A549 (cell line): ENCODE measurements around the gene POPDC3. TPM values are rescaled to one million over a fixed set of nuclear protein-coding genes. Genes with fewer than 3 reads are reported as not detected.
A peak's percentile ranks its signal among the peaks of the same experiment; 100 is the strongest.
"Not testable (repeated sequence)": the region's sequence is repeated elsewhere in the genome, so short reads cannot be mapped to it uniquely, and the experiment has no call there.

Experiments used
- ATAC-seq, 2 experiments: fragments of 200-7000 bp in 1 of 2; fragments of >200 bp in 1 of 2; cut with Nextera tagmentation in 1 of 2; cut with Tn5 transposase in 1 of 2; 3 replicates each; pipeline versions ENCODE4 v1.8.0 to v1.9.1; 2018 to 2020; ENCODE audit warnings: mild to moderate bottlenecking in 1 of 2, moderate library complexity in 1 of 2
- CTCF ChIA-PET: fragments of 300-600 bp; sonication (Branson Sonifier 250); formaldehyde crosslinking; extraction: SDS; loops from one replicate; lab custom pipeline; 2021; ENCODE audit warnings: antibody characterized with exemption, inconsistent platforms; lab: Yijun Ruan, JAX
- POLR2A ChIA-PET: fragments of 350-600 bp; formaldehyde crosslinking; extraction: SDS; loops from one replicate; lab custom pipeline; 2021; ENCODE audit warnings: antibody characterized with exemption, inconsistent platforms; lab: Yijun Ruan, JAX
- DNase-seq, 2 experiments: peaks; one replicate each; pipeline versions ENCODE4 v3.0.0 to v3.0.0-alpha.2; 2011 to 2016; ENCODE audit warnings: low read depth in 1 of 2, low spot score in 1 of 2
- FAIRE-seq: peaks from 2 replicates; lab custom pipeline; 2011; peaks lifted over from hg19 to GRCh38; lab: Jason Lieb, UNC
- H3K27ac ChIP-seq, 2 experiments: fragments of >200 bp; sonication (Bioruptor Twin); formaldehyde crosslinking; 3 replicates each; pipeline ENCODE4 v1.5.1; 2016 to 2017
- H3K4me1 ChIP-seq: fragments of >200 bp; sonication (Bioruptor Twin); formaldehyde crosslinking; 3 replicates; pipeline ENCODE4 v1.6.1; 2016
- H3K4me2 ChIP-seq: fragments of >200 bp; sonication (Bioruptor Twin); formaldehyde crosslinking; 3 replicates; pipeline ENCODE4 v1.6.1; 2016
- H3K4me3 ChIP-seq: fragments of >200 bp; sonication (Bioruptor Twin); formaldehyde crosslinking; 3 replicates; pipeline ENCODE4 v1.5.1; 2016
- H3K9me3 ChIP-seq: fragments of >200 bp; sonication (Bioruptor Twin); formaldehyde crosslinking; 3 replicates; pipeline ENCODE4 v1.6.1; 2016
- CBX8 ChIP-seq: fragments of 200-600 bp; sonication (generic); IDR thresholded peaks from 2 replicates; pipeline ENCODE4 v1.6.1; 2016
- EHF ChIP-seq: fragments of 250-450 bp; sonication (Bioruptor Pico); IDR thresholded peaks from 2 replicates; pipeline ENCODE4 v1.5.0; 2020; ENCODE audit warnings: mild to moderate bottlenecking
- ELK1 ChIP-seq: fragments of 150-350 bp; IDR thresholded peaks from 2 replicates; pipeline ENCODE4 v1.6.1; 2014; ENCODE audit warnings: low read depth, mild to moderate bottlenecking, low read length
- ESRRA ChIP-seq: fragments of 150-350 bp; IDR thresholded peaks from 2 replicates; pipeline ENCODE4 v1.6.1; 2014; ENCODE audit warnings: mild to moderate bottlenecking, low read length, borderline replicate concordance
- FOXS1 ChIP-seq: fragments of 250-450 bp; sonication (Bioruptor Pico); IDR thresholded peaks from 2 replicates; pipeline ENCODE4 v1.5.0; 2020; ENCODE audit warnings: mild to moderate bottlenecking, moderate library complexity
- HMGXB4 ChIP-seq: fragments of 250-450 bp; sonication (Bioruptor Pico); IDR thresholded peaks from 2 replicates; pipeline ENCODE4 v1.5.0; 2021; ENCODE audit warnings: mild to moderate bottlenecking, moderate library complexity, borderline replicate concordance
- HOXB13 ChIP-seq: fragments of 250-450 bp; sonication (Bioruptor Pico); IDR thresholded peaks from 2 replicates; pipeline ENCODE4 v1.5.0; 2020; ENCODE audit warnings: low read depth, mild to moderate bottlenecking, moderate library complexity
- JUN ChIP-seq, 2 experiments: fragments of >200 bp; sonication (Bioruptor Twin); formaldehyde crosslinking; IDR thresholded peaks; 2 replicates in 1 of 2; 3 replicates in 1 of 2; pipeline ENCODE4 v1.6.1; 2016 to 2017
- JUNB ChIP-seq: fragments of >200 bp; sonication (Bioruptor Twin); formaldehyde crosslinking; IDR thresholded peaks from 2 replicates; pipeline ENCODE4 v1.6.1; 2016
- KDM1A ChIP-seq: fragments of 200-600 bp; sonication (generic); IDR thresholded peaks from 2 replicates; pipeline ENCODE4 v1.6.1; 2016; ENCODE audit warnings: low read depth, mild to moderate bottlenecking
- KDM5A ChIP-seq: fragments of 200-600 bp; sonication (generic); IDR thresholded peaks from 2 replicates; pipeline ENCODE4 v1.6.1; 2016; ENCODE audit warnings: antibody characterized with exemption, mild to moderate bottlenecking
- MAX ChIP-seq: IDR thresholded peaks from 2 replicates; pipeline ENCODE4 v1.6.1; 2012
- MAZ ChIP-seq: fragments of 150-350 bp; IDR thresholded peaks from 2 replicates; pipeline ENCODE4 v1.6.1; 2014; ENCODE audit warnings: antibody characterized with exemption, low read depth, low read length, borderline replicate concordance
- MYC ChIP-seq: IDR thresholded peaks from 2 replicates; pipeline ENCODE4 v1.6.1; 2012; ENCODE audit warnings: mild to moderate bottlenecking, inconsistent platforms, low read length, improper control_type of control experiment, borderline replicate concordance
- NFE2L2 ChIP-seq: fragments of 150-350 bp; conservative IDR thresholded peaks from 2 replicates; pipeline ENCODE4 v1.6.1; 2014; ENCODE audit warnings: low read length
- NPAS2 ChIP-seq: fragments of 250-450 bp; sonication (Bioruptor Pico); IDR thresholded peaks from 2 replicates; pipeline ENCODE4 v1.8.0; 2022; ENCODE audit warnings: mild to moderate bottlenecking, moderate library complexity, borderline replicate concordance
- PBX3 ChIP-seq: IDR thresholded peaks from 2 replicates; pipeline ENCODE4 v1.6.1; 2012
- POLR2AphosphoS2 ChIP-seq: conservative IDR thresholded peaks from 2 replicates; pipeline ENCODE4 v1.6.1; 2012; ENCODE audit warnings: low read length, improper control_type of control experiment, inconsistent platforms
- RCOR1 ChIP-seq: fragments of 150-350 bp; IDR thresholded peaks from 2 replicates; pipeline ENCODE4 v1.6.1; 2014; ENCODE audit warnings: antibody characterized with exemption, low read length, low read depth
- RFX5 ChIP-seq: fragments of 450-650 bp; IDR thresholded peaks from 2 replicates; pipeline ENCODE4 v1.7.1; 2014; ENCODE audit warnings: antibody characterized with exemption, mild to moderate bottlenecking, moderate library complexity
- SMC3 ChIP-seq: fragments of >200 bp; sonication (Bioruptor Twin); formaldehyde crosslinking; IDR thresholded peaks from 3 replicates; pipeline ENCODE4 v1.6.1; 2018; ENCODE audit warnings: inconsistent platforms
- TFCP2L1 ChIP-seq: fragments of 250-450 bp; sonication (Bioruptor Pico); IDR thresholded peaks from 2 replicates; pipeline ENCODE4 v1.5.0; 2021; ENCODE audit warnings: mild to moderate bottlenecking
- ZSCAN20 ChIP-seq: fragments of 250-450 bp; sonication (Bioruptor Pico); IDR thresholded peaks from 2 replicates; pipeline ENCODE4 v1.8.0; 2022; ENCODE audit warnings: mild to moderate bottlenecking, moderate library complexity
- WGBS: methylation state at CpG from one replicate; pipeline ENCODE4 v1.1.6; 2017; ENCODE audit errors: missing lambda C conversion rate; 5-methylcytosine and 5-hydroxymethylcytosine counted together
- polyA plus RNA-seq, 4 experiments: library from polyadenylated mRNA; depleted of rRNA in 3 of 4; stranded (reverse); fragments of >200 nt; fragmentation: RNase III in 1 of 4; extraction: RNeasy Plus Mini Kit Qiagen cat#74134 plus additional on column Dnase treatment in 1 of 4; gene quantifications; 2 replicates in 3 of 4; 3 replicates in 1 of 4; pipeline ENCODE4 v1.2.3, GENCODE V29; 2011 to 2017

The POPDC3 gene
- polyA plus RNA-seq, 2 of the 4 experiments (the other 2 are of a cell fraction) = 19.7 to 54.9 TPM

- FAIRE-seq (no peak), ATAC-seq (peak in 1 of 2 experiments; percentile 8; a peak in 2 of 6 replicates)
Observed at GRCh38 chr6:105174512-105174911, 5.3 kb downstream of the POPDC3 start.

GRCh38 chr6:105172515-105172914 is 7.3 kb downstream of the POPDC3 start:
- H3K9me3 ChIP-seq, H3K27ac ChIP-seq, FAIRE-seq, POLR2A ChIA-PET, H3K4me2 ChIP-seq, DNase-seq, H3K4me3 ChIP-seq, ATAC-seq, CTCF ChIA-PET: not testable (repeated sequence)
- whole genome bisulfite sequencing = 80% methylated on average over 1 of the region's 4 CpGs
- H3K4me1 ChIP-seq = peaks cover 22% of the 10 kb centered on the region; the same call in 2 of the 3 replicates

More at GRCh38 chr6:105174512-105174911, 5.3 kb downstream of the POPDC3 start:
- H3K4me3 ChIP-seq = no peak overlapping the region
- peak in 1 of 2 experiments; percentile 41 for DNase-seq
- no peaks in the 10 kb centered on the region for H3K9me3 ChIP-seq
- POLR2A ChIA-PET = no interaction called here
- WGBS = 40% methylated on average over 6 of the region's 6 CpGs
- peaks cover 22% of the 10 kb centered on the region; the same call in 2 of the 3 replicates for H3K4me1 ChIP-seq
- TF ChIP-seq JUNB = no peak
- TF ChIP-seq ZSCAN20 (CRISPR knock-in tag) = no peak
- TF ChIP-seq JUN (IDR thresholded peaks at IDR 0.05) = no peak
- TF ChIP-seq NFE2L2 = no peak
- no peak for TF ChIP-seq RCOR1
- TF ChIP-seq MYC = no peak
- no peak for TF ChIP-seq RFX5
- no peak for TF ChIP-seq NPAS2
- TF ChIP-seq CBX8 = no peak
- no peak for TF ChIP-seq KDM5A
- no peak for TF ChIP-seq TFCP2L1 (CRISPR knock-in tag)
- TF ChIP-seq POLR2AphosphoS2 = no peak
- TF ChIP-seq FOXS1 (CRISPR knock-in tag) = no peak
- no peak for TF ChIP-seq HMGXB4
- no peak for TF ChIP-seq SMC3
- no peak for TF ChIP-seq HOXB13 (CRISPR knock-in tag)
- TF ChIP-seq MAZ = no peak
- no peak for TF ChIP-seq KDM1A
- H3K4me2 ChIP-seq = peak overlapping the region; percentile 49
- peak overlapping the region in 1 of 2 experiments; percentile 44; a peak in 3 of 6 replicates for H3K27ac ChIP-seq
- CTCF ChIA-PET = no interaction called here

GRCh38 chr6:105170059-105170458 is 9.8 kb downstream of the POPDC3 start:
- peaks cover 10% of the 10 kb centered on the region; the same call in 1 of the 3 replicates for H3K4me1 ChIP-seq
- WGBS = 3% methylated on average over 1 of the region's 1 CpG
- no peak for FAIRE-seq
- ChIA-PET POLR2A (no interaction called here), CTCF (interaction anchor here (0.6 kb wide), 1 partner anchor 23 kb away, joined by 3 read pairs; no protein-coding TSS in a partner anchor)
- H3K4me3 ChIP-seq = no peak overlapping the region
- H3K27ac ChIP-seq = no peak overlapping the region
- no peak for TF ChIP-seq ESRRA
- no peak for TF ChIP-seq JUNB
- no peak for TF ChIP-seq MAX
- TF ChIP-seq EHF (CRISPR knock-in tag) = no peak
- TF ChIP-seq PBX3 = no peak
- TF ChIP-seq ELK1 = no peak
- ATAC-seq = no peak
- H3K9me3 ChIP-seq = no peaks in the 10 kb centered on the region
- DNase-seq = no peak
- no peak overlapping the region for H3K4me2 ChIP-seq
